Spleen (tissue), 7 donors: Measurements from ENCODE around the gene RNASE9.

ENCODE experiments used
- POLR2A ChIP-seq, 3 donors: fragments of 450-650 bp; IDR thresholded peaks; one replicate each; pipeline ENCODE4 v1.5.1; 2017; ENCODE audit warnings: antibody characterized with exemption in 3 of 3, mild to moderate bottlenecking in 1 of 3
- TF ChIP-seq, protein P1 (sequence below), 11 experiments: fragments of 200-600 bp in 7 of 11; fragments of 450-650 bp in 4 of 11; sonication (generic) in 4 of 11; IDR thresholded peaks in 8 of 11; conservative IDR thresholded peaks in 3 of 11; 1 replicate in 7 of 11; 2 replicates in 4 of 11; pipeline versions ENCODE4 v1.4.0 to v1.8.0; 2016 to 2021; ENCODE audit warnings: antibody characterized with exemption in 11 of 11, inconsistent platforms in 4 of 11, mild to moderate bottlenecking in 1 of 11
- donor health status: DM: no; HTN: no; CAD: no; lungs with moderate emphysema.
- donor health status: DM: no; HTN: no; CAD: no.
- donor health status: DM: no; HTN: no; CAD: no.

DNA sequence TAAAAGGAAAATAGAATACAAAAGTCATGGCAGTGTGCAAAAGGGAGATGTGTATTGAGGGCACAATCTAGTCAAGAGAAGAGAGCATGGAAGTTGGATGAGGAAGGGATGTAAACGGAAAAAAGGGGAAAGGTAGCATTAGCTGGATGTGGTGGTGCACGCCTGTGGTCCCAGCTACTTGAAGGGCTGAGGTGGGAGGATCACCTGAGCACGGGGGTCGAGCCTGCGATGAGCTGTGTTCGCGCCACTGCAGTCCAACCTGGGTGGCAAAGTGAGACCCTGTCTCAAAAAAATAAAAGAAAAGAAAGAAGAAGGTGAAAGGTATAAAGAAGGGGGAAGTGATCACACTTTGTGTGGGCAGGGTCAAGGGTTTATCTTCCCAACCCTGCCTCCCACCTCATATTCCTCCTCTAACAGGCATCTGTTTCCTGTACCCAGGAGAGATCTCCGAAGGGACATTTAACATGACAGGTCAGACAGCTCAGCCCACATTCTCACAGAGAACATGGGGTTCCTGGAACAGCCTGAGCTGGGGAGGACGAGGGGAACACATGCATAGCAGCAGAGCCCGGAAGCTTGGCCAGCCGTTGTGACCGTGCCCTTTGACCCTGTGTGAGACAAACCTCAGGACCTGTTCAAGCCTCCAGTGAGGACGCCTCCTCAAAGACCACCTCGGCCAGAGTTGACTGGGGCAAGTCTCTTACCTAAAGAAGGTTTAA lies 18.1 kb upstream of the RNASE9 start:
- TF ChIP-seq, protein P1, sequence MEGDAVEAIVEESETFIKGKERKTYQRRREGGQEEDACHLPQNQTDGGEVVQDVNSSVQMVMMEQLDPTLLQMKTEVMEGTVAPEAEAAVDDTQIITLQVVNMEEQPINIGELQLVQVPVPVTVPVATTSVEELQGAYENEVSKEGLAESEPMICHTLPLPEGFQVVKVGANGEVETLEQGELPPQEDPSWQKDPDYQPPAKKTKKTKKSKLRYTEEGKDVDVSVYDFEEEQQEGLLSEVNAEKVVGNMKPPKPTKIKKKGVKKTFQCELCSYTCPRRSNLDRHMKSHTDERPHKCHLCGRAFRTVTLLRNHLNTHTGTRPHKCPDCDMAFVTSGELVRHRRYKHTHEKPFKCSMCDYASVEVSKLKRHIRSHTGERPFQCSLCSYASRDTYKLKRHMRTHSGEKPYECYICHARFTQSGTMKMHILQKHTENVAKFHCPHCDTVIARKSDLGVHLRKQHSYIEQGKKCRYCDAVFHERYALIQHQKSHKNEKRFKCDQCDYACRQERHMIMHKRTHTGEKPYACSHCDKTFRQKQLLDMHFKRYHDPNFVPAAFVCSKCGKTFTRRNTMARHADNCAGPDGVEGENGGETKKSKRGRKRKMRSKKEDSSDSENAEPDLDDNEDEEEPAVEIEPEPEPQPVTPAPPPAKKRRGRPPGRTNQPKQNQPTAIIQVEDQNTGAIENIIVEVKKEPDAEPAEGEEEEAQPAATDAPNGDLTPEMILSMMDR (IDR thresholded peaks at IDR 0.05 in 8 of 11, conservative IDR thresholded peaks at IDR 0.05 in 3 of 11) = no peak
- no peak for TF ChIP-seq POLR2A (IDR thresholded peaks at IDR 0.05)
